OCI-LY3 (cell line): Measurements from ENCODE around the gene NCBP1.
"Not testable (repeated sequence)": the region's sequence is repeated elsewhere in the genome, so short reads cannot be mapped to it uniquely, and the experiment has no call there.

Experiments
- EZH2phosphoT487 ChIP-seq: fragments of 200-600 bp; shearing (Covaris generic); IDR thresholded peaks from 2 replicates; pipeline ENCODE4 v1.6.1; 2018; ENCODE audit warnings: antibody characterized with exemption, mixed run types, low read depth
- TF ChIP-seq, protein P1 (sequence below): fragments of 200-600, 300-600 bp; sonication (generic); IDR thresholded peaks from 2 replicates; pipeline ENCODE4 v1.5.1; 2014; ENCODE audit warnings: antibody characterized with exemption, low read length, low read depth

DNA sequence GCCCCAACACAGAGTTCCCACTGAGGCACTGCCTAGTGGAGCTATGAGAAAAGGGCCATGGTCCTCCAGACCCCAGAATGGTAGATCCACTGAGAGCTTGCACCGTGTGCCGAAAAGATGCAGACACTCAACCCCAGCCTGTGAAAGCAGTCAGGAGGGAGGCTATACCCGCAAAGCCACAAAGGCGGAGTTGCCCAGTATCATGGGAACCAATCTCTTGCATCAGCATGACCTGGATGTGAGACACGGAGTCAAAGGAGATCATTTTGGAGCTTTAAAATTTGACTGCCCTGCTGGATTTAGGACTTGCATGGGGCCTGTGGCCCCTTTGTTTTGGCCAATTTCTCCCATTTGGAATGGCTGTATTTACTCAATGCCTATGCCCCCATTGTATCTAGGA lies 11.1 kb upstream of the NCBP1 start:
- TF ChIP-seq, protein P1, sequence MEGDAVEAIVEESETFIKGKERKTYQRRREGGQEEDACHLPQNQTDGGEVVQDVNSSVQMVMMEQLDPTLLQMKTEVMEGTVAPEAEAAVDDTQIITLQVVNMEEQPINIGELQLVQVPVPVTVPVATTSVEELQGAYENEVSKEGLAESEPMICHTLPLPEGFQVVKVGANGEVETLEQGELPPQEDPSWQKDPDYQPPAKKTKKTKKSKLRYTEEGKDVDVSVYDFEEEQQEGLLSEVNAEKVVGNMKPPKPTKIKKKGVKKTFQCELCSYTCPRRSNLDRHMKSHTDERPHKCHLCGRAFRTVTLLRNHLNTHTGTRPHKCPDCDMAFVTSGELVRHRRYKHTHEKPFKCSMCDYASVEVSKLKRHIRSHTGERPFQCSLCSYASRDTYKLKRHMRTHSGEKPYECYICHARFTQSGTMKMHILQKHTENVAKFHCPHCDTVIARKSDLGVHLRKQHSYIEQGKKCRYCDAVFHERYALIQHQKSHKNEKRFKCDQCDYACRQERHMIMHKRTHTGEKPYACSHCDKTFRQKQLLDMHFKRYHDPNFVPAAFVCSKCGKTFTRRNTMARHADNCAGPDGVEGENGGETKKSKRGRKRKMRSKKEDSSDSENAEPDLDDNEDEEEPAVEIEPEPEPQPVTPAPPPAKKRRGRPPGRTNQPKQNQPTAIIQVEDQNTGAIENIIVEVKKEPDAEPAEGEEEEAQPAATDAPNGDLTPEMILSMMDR = not testable (repeated sequence)
- not testable (repeated sequence) for TF ChIP-seq EZH2phosphoT487
